Osteoblast (primary cell): ENCODE measurements around the gene GCH1. TPM values are rescaled to one million over a fixed set of nuclear protein-coding genes. Genes with fewer than 3 reads are reported as not detected.
"Not testable (repeated sequence)": the region's sequence is repeated elsewhere in the genome, so short reads cannot be mapped to it uniquely, and the experiment has no call there.

Experiments
- DNase-seq: peaks from one replicate; pipeline ENCODE4 v3.0.0; 2011; ENCODE audit warnings: low spot score, mixed read lengths; ENCODE audit not compliant: insufficient read length; ENCODE audit errors: missing footprints
- H2AFZ ChIP-seq: 2 replicates; pipeline ENCODE4 v1.6.0; 2011; ENCODE audit warnings: mild to moderate bottlenecking, low read length
- H3K27ac ChIP-seq: 2 replicates; pipeline ENCODE4 v1.5.1; 2011; ENCODE audit warnings: mild to moderate bottlenecking, low read depth, low read length, moderate library complexity
- H3K27me3 ChIP-seq: 2 replicates; pipeline ENCODE4 v1.6.0; 2012; ENCODE audit warnings: mild to moderate bottlenecking, control low read depth, inconsistent platforms, low read length, moderate library complexity; ENCODE audit not compliant: insufficient read depth
- H3K36me3 ChIP-seq: 2 replicates; pipeline ENCODE4 v1.5.1; 2011; ENCODE audit warnings: mild to moderate bottlenecking, low read length, control low read depth, moderate library complexity; ENCODE audit not compliant: insufficient read depth
- H3K4me1 ChIP-seq: 2 replicates; pipeline ENCODE4 v1.5.1; 2011; ENCODE audit warnings: mild to moderate bottlenecking, low read length, control low read depth, moderate library complexity; ENCODE audit not compliant: insufficient read depth
- H3K4me2 ChIP-seq: 2 replicates; pipeline ENCODE4 v1.6.0; 2011; ENCODE audit warnings: mild to moderate bottlenecking, low read length; ENCODE audit not compliant: insufficient read depth
- H3K4me3 ChIP-seq: fragments of 200-600 bp; sonication (generic); 3 replicates; pipeline ENCODE4 v1.5.1; 2012; ENCODE audit warnings: mild to moderate bottlenecking, low read length, inconsistent platforms; ENCODE audit not compliant: insufficient read depth
- H3K79me2 ChIP-seq: 2 replicates; pipeline ENCODE4 v1.6.0; 2012; ENCODE audit warnings: mild to moderate bottlenecking, low read length, control low read depth, inconsistent platforms; ENCODE audit not compliant: insufficient read depth
- H3K9me3 ChIP-seq: 2 replicates; pipeline ENCODE4 v1.5.1; 2011; ENCODE audit warnings: low read depth, low read length, control low read depth
- H4K20me1 ChIP-seq: 2 replicates; pipeline ENCODE4 v1.6.0; 2012; ENCODE audit warnings: mild to moderate bottlenecking, low read length, control low read depth; ENCODE audit not compliant: insufficient read depth
- CTCF ChIP-seq: IDR thresholded peaks from 2 replicates; pipeline ENCODE4 v1.5.1; 2011; ENCODE audit warnings: mild to moderate bottlenecking, low read depth, low read length, moderate library complexity; ENCODE audit errors: extremely low read depth
- total RNA-seq: library from RNA; depleted of rRNA; stranded (reverse); fragments of >200 nt; gene quantifications from 2 replicates; pipeline ENCODE4 v1.2.3, GENCODE V29; 2012

Gene GCH1
- total RNA-seq, 1 donor = 3.3 TPM

DNA sequence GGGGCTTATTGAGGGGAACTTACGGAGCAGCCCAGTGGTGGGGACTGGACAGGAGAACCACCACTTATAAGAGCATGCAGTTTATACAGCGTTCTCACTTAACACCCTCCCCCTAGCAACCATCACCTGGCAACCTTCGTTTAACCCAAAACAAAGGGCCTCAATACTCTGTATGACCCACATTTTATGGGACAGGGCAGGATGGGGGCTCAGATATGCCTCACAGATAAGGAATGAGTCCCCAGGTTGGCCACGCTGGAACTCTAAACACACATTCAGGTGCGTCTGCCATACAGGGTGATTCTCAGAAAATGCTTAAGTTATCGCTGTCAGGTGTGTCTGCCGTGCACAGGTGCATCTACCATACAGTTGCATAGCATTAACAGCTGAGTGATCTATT lies 99.2 kb downstream of the GCH1 start:
- TF ChIP-seq CTCF = no peak
- Histone ChIP-seq H4K20me1 (no peaks in the 10 kb centered on the region), H3K4me3 (no peak overlapping the region), H3K4me1 (peaks cover 12% of the 10 kb centered on the region), H3K27ac (no peak overlapping the region), H3K9me3 (no peaks in the 10 kb centered on the region), H2AFZ (no peak overlapping the region), H3K36me3 (no peaks in the 10 kb centered on the region), H3K4me2 (no peak overlapping the region), H3K79me2 (no peaks in the 10 kb centered on the region), H3K27me3 (no peaks in the 10 kb centered on the region)
- no peak for DNase-seq

- DNase-seq, H3K9me3 ChIP-seq, H3K79me2 ChIP-seq, H3K27ac ChIP-seq, H3K27me3 ChIP-seq, H3K4me3 ChIP-seq, H2AFZ ChIP-seq, H3K36me3 ChIP-seq, H4K20me1 ChIP-seq, H3K4me2 ChIP-seq: not testable (repeated sequence)
- H3K4me1 ChIP-seq = peaks cover 20% of the 10 kb centered on the region
These were observed 101.1 kb downstream of the GCH1 start for GRCh38 chr14:54801482-54801881.

GRCh38 chr14:54798465-54799124 lies 104.0 kb downstream of the GCH1 start:
- peak; percentile 65 for DNase-seq
- no peaks in the 10 kb centered on the region for H3K36me3 ChIP-seq

GRCh38 chr14:54797986-54798385 lies 104.6 kb downstream of the GCH1 start:
- H4K20me1 ChIP-seq = no peaks in the 10 kb centered on the region
- no peak for DNase-seq
- no peaks in the 10 kb centered on the region for H3K36me3 ChIP-seq
- H3K27ac ChIP-seq = no peak overlapping the region
- H3K4me2 ChIP-seq = no peak overlapping the region
- H3K4me3 ChIP-seq = no peak overlapping the region
- no peaks in the 10 kb centered on the region for H3K27me3 ChIP-seq
- TF ChIP-seq CTCF = no peak
- no peak overlapping the region for H2AFZ ChIP-seq
- peaks cover 17% of the 10 kb centered on the region for H3K4me1 ChIP-seq
- no peaks in the 10 kb centered on the region for H3K79me2 ChIP-seq
- H3K9me3 ChIP-seq = peaks cover 6% of the 10 kb centered on the region

More at GRCh38 chr14:54798465-54799124, 104.0 kb downstream of the GCH1 start:
- H3K4me1 ChIP-seq = peaks cover 17% of the 10 kb centered on the region
- H4K20me1 ChIP-seq = no peaks in the 10 kb centered on the region
- no peak overlapping the region for H2AFZ ChIP-seq
- no peak overlapping the region for H3K27ac ChIP-seq
- no peak overlapping the region for H3K4me3 ChIP-seq
- TF ChIP-seq CTCF = no peak
- no peaks in the 10 kb centered on the region for H3K27me3 ChIP-seq
- H3K4me2 ChIP-seq = no peak overlapping the region
- H3K79me2 ChIP-seq = no peaks in the 10 kb centered on the region
- peaks cover 6% of the 10 kb centered on the region for H3K9me3 ChIP-seq
